HG03354 (cell line): ENCODE results near the gene TMEM114.

Experiments used
- ATAC-seq: cut with Tn5 transposase; IDR thresholded peaks from one replicate; pipeline ENCODE4 v1.9.1; 2021; ENCODE audit warnings: mild to moderate bottlenecking; ENCODE audit not compliant: unreplicated experiment, poor library complexity, severe bottlenecking

The TMEM114 gene

GRCh38 chr16:8554022-8554421, 36.3 kb downstream of the TMEM114 start:
- no peak for ATAC-seq

- no peak for ATAC-seq
Measured at GRCh38 chr16:8552487-8553221, 37.7 kb downstream of the TMEM114 start.

GRCh38 chr16:8551388-8552332, 38.7 kb downstream of the TMEM114 start:
- ATAC-seq = no peak

- ATAC-seq = no peak
Measured at GRCh38 chr16:8550728-8551387, 39.5 kb downstream of the TMEM114 start.

- no peak for ATAC-seq
Measured at GRCh38 chr16:8549843-8550412, 40.4 kb downstream of the TMEM114 start.

- no peak for ATAC-seq
Measured at GRCh38 chr16:8548166-8548565, 42.1 kb downstream of the TMEM114 start.

GRCh38 chr16:8547762-8548161, 42.5 kb downstream of the TMEM114 start:
- ATAC-seq = no peak

- ATAC-seq = no peak
Measured at GRCh38 chr16:8544406-8544805, 45.9 kb downstream of the TMEM114 start.

GRCh38 chr16:8543258-8543657, 47.1 kb downstream of the TMEM114 start:
- ATAC-seq = no peak

- no peak for ATAC-seq
Measured at GRCh38 chr16:8542393-8542792, 47.9 kb downstream of the TMEM114 start.

GRCh38 chr16:8541868-8542267, 48.4 kb downstream of the TMEM114 start:
- no peak for ATAC-seq

GRCh38 chr16:8537691-8538342, 52.5 kb downstream of the TMEM114 start:
- ATAC-seq = no peak

- ATAC-seq = no peak
Measured at GRCh38 chr16:8533509-8533908, 56.8 kb downstream of the TMEM114 start.

- ATAC-seq = no peak
Measured at GRCh38 chr16:8530752-8531384, 59.4 kb downstream of the TMEM114 start.

- no peak for ATAC-seq
Measured at GRCh38 chr16:8528471-8528870, 61.8 kb downstream of the TMEM114 start.

GRCh38 chr16:8523932-8524331, 66.4 kb downstream of the TMEM114 start:
- no peak for ATAC-seq

- ATAC-seq = no peak
Measured at GRCh38 chr16:8522757-8523156, 67.6 kb downstream of the TMEM114 start.

GRCh38 chr16:8519643-8520042, 70.7 kb downstream of the TMEM114 start:
- no peak for ATAC-seq
